ENCODE measurements around the gene CD14. TPM values are rescaled to one million over a fixed set of nuclear protein-coding genes. Genes with fewer than 3 reads are reported as not detected.
"Not testable (repeated sequence)": the region's sequence is repeated elsewhere in the genome, so short reads cannot be mapped to it uniquely, and the experiment has no call there.

Gene CD14
- total RNA-seq, 2 donors from 2014 or later = 25.0 to 74.1 TPM

DNA sequence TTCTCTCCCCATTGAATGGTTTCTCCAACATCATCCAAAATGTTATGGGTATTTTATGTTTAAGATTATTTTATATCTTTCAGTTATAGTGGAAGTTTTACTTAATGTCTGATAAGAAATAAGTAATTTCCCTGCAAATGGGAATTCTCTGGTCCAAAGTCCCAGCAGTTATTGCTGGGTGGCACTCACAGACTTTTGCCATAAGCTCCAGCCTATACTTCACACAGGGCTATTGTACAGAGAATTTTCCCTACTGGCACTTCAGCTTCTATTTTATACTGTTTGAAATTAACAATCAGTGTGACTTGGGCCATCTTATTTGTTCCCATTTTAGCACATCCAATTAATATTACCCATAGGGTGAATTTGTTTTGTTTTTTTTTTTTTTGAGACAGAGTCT, 32.9 kb downstream of the CD14 start:
- DNase-seq (ENCODE audit: low spot score) = no peak
- H3K27ac ChIP-seq = no peak overlapping the region
- H3K27me3 ChIP-seq = no peaks in the 10 kb centered on the region
- no peaks in the 10 kb centered on the region for H3K36me3 ChIP-seq
- peaks cover 0 to 18% of the 10 kb centered on the region in 2 donors for H3K4me1 ChIP-seq
- H3K4me3 ChIP-seq = no peak overlapping the region
- H3K9me3 ChIP-seq = no peaks in the 10 kb centered on the region
- no peak for TF ChIP-seq CTCF (IDR thresholded peaks at IDR 0.05)

- peaks cover 0 to 24% of the 10 kb centered on the region in 2 donors for H3K4me1 ChIP-seq
- no peak overlapping the region for H3K27ac ChIP-seq
- no peak for TF ChIP-seq CTCF (IDR thresholded peaks at IDR 0.05)
- no peak for DNase-seq (ENCODE audit: low spot score)
- no peaks in the 10 kb centered on the region for H3K9me3 ChIP-seq
- H3K4me3 ChIP-seq = no peak overlapping the region
- no peaks in the 10 kb centered on the region for H3K27me3 ChIP-seq
- H3K36me3 ChIP-seq = no peaks in the 10 kb centered on the region
Observed at GRCh38 chr5:140598836-140599235, 34.1 kb downstream of the CD14 start.

DNA sequence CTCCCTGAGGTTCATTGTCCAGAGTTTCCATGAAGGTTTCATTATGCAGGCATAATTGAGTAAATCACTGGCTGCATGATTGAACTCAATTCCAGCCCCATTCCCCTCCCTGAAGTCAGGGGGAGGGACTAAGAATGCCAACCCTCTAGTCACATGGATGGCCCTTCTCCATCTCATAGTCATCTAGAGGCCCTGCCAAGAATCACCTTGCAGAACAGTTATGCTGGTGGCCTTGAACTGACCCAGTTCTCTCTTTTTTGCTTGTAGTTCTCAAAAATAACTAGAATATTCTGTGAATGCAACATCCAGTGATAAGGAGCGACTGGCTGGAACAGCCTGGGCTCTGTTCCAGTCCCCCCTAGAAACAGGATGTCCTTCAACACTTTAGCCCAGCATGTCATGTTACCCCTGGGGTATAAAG, 36.6 kb downstream of the CD14 start:
- Histone ChIP-seq H3K27me3 (no peaks in the 10 kb centered on the region), H3K36me3 (no peaks in the 10 kb centered on the region), H3K27ac (peak overlapping the region; percentile 31 to 37), H3K9me3 (no peaks in the 10 kb centered on the region), H3K4me1 (peaks cover 0 to 24% of the 10 kb centered on the region in 2 donors), H3K4me3 (no peak overlapping the region)
- no peak for TF ChIP-seq CTCF (IDR thresholded peaks at IDR 0.05)
- DNase-seq (ENCODE audit: low spot score) = no peak

DNA sequence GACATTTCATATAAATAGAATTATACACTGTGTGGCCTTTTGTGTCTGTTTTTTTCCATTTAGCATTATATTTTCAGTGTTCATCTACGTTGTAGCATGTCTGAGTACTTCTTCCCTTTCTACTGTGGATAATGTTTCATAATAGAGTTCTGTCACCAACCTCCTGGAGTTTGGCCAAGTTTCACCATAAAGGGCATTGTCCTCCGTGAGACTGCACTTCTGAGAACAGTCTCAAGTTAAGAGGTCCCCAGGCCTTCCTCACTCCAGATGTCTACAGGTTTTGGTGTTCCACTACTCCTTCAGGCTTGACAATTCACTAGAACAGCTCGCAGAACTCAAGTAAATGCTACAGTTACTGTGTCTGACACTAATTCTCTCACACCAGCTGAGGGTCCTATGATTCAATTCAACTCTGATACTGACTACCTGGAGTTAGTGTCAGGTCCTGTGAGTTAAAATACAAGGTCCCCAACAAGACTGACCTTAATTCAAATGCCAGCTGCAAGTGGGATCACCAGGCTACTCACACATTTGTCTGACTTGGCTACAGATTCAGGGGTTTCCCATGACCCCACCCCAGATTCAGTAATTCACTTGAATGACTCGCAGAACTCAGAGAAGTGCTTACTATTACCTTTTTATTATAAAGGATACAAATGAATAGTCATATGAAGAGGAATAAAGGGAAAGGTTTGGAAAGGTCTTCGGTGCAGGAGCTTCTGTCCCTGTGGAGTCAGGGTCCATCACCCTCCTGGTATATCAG, 37.3 kb downstream of the CD14 start:
- no peaks in the 10 kb centered on the region for H3K36me3 ChIP-seq
- peak overlapping the region; percentile 31 to 37 for H3K27ac ChIP-seq
- no peak for DNase-seq (ENCODE audit: low spot score)
- no peak overlapping the region for H3K4me3 ChIP-seq
- no peaks in the 10 kb centered on the region for H3K27me3 ChIP-seq
- H3K9me3 ChIP-seq = no peaks in the 10 kb centered on the region
- peaks cover 0 to 24% of the 10 kb centered on the region in 2 donors for H3K4me1 ChIP-seq
- TF ChIP-seq CTCF (IDR thresholded peaks at IDR 0.05) = no peak

DNA sequence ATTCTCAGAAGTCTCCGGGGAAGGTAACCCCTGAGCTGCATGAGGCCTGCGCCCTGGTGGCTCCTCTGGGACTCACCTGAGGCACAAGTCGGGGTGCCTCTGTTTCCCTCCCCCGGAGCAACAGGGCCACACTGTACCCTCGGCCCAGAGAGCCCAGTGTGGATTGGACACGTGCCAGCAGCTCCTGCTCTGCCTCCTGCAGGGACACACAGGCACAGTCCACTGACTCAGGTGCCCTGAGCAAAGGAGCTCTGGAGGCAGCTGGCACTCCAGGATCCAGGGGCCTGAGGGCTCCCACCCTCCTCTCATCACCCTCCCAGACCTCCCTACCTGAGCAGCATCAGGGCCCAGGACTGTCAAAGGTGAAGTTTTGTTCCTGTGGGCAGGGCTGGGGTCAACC, 38.8 kb downstream of the CD14 start:
- TF ChIP-seq CTCF (IDR thresholded peaks at IDR 0.05) = no peak
- H3K27ac ChIP-seq = no peak overlapping the region
- H3K27me3 ChIP-seq = no peaks in the 10 kb centered on the region
- peaks cover 0 to 27% of the 10 kb centered on the region in 2 donors for H3K4me1 ChIP-seq
- H3K36me3 ChIP-seq = no peaks in the 10 kb centered on the region
- no peaks in the 10 kb centered on the region for H3K9me3 ChIP-seq
- no peak for DNase-seq (ENCODE audit: low spot score)
- H3K4me3 ChIP-seq = no peak overlapping the region

DNA sequence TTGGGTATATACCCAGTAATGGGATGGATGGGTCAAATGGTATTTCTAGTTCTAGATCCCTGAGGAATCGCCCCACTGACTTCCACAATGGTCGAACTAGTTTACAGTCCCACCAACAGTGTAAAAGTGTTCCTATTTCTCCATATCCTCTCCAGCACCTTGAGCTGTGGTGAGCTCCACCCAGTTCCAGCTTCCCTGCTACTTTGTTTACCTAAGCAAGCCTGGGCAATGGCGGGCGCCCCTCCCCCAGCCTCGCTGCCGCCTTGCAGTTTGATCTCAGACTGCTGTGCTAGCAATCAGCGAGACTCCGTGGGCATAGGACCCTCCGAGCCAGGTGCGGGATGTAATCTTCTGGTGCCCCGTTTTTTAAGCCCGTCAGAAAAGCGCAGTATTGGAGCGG, 39.9 kb downstream of the CD14 start:
- H3K27me3 ChIP-seq; H3K36me3 ChIP-seq; DNase-seq (ENCODE audit: low spot score); H3K27ac ChIP-seq; H3K4me3 ChIP-seq; H3K9me3 ChIP-seq: not testable (repeated sequence)
- peaks cover 0 to 33% of the 10 kb centered on the region in 2 donors for H3K4me1 ChIP-seq

Data from right atrium auricular region (tissue), 2 donors.